Upper lobe of left lung (tissue), 6 donors: ENCODE data around the gene UNC13C. TPM values are rescaled to one million over a fixed set of nuclear protein-coding genes. Genes with fewer than 3 reads are reported as not detected.

Source experiments
- ATAC-seq, 2 donors: fragments of 200-7000 bp; cut with Tn5 transposase; one replicate each; pipeline ENCODE4 v1.9.1; 2022; ENCODE audit warnings: mild to moderate bottlenecking in 2 of 2, moderate library complexity in 2 of 2; ENCODE audit not compliant: low FRiP score in 2 of 2
- DNase-seq, 2 donors: peaks; one replicate each; pipeline ENCODE4 v3.0.0-alpha.2; 2019 to 2020
- H3K27ac ChIP-seq, 4 donors: fragments of 200-600 bp; sonication (generic); one replicate each; pipeline ENCODE4 v1.5.1; 2016 to 2019
- H3K27me3 ChIP-seq, 4 donors: fragments of 200-600 bp; sonication (generic); one replicate each; pipeline ENCODE4 v1.5.1; 2017 to 2019
- H3K36me3 ChIP-seq, 4 donors: fragments of 200-600 bp; sonication (generic); one replicate each; pipeline ENCODE4 v1.5.1; 2016 to 2019
- H3K4me1 ChIP-seq, 4 donors: fragments of 200-600 bp; sonication (generic); one replicate each; pipeline ENCODE4 v1.5.1; 2018 to 2019
- H3K4me3 ChIP-seq, 4 donors: fragments of 200-600 bp; sonication (generic); one replicate each; pipeline ENCODE4 v1.5.1; 2017 to 2019; ENCODE audit warnings: mild to moderate bottlenecking in 2 of 4, moderate library complexity in 1 of 4
- H3K9me3 ChIP-seq, 4 donors: fragments of 200-600 bp; sonication (generic); one replicate each; pipeline ENCODE4 v1.5.1; 2018 to 2019
- EP300 ChIP-seq, 4 donors: sonication (generic); formaldehyde crosslinking; IDR thresholded peaks; one replicate each; pipeline ENCODE4 v1.5.1; 2017; ENCODE audit warnings: antibody characterized with exemption in 4 of 4, control low read depth in 2 of 4
- POLR2A ChIP-seq, 4 donors: fragments of 450-650 bp; IDR thresholded peaks; one replicate each; pipeline ENCODE4 v1.5.1; 2016 to 2017; ENCODE audit warnings: antibody characterized with exemption in 4 of 4, mild to moderate bottlenecking in 2 of 4
- POLR2AphosphoS5 ChIP-seq, 2 donors: sonication (generic); formaldehyde crosslinking; IDR thresholded peaks; one replicate each; pipeline ENCODE4 v1.5.1; 2017; ENCODE audit warnings: antibody characterized with exemption in 2 of 2
- whole genome bisulfite sequencing, 2 donors: methylation state at CpG; one replicate each; pipeline ENCODE4 v1.1.5; 2017 to 2018; 5-methylcytosine and 5-hydroxymethylcytosine counted together
- total RNA-seq, 6 donors: library from RNA; depleted of rRNA in 4 of 6; stranded (reverse); fragments of >200 nt in 4 of 6; gene quantifications; one replicate each; pipeline versions ENCODE4 v1.1.0 to v1.2.1, GENCODE V29; 2016 to 2021
- TF ChIP-seq, protein P1 (sequence below), 6 experiments: fragments of 450-650 bp in 4 of 6; fragments of 200-600 bp in 2 of 6; sonication (generic) in 2 of 6; IDR thresholded peaks; one replicate each; pipeline ENCODE4 v1.5.1; 2016 to 2019; ENCODE audit warnings: antibody characterized with exemption in 6 of 6
- donor health status: DM: no; HTN: no; CAD: no; lungs with moderate emphysema.
- donor health status: DM: no; HTN: yes; CAD: no; lungs with severe emphysema.

Gene UNC13C
- total RNA-seq, 6 donors from 2014 or later = 0.07 to 1.0 (median 0.34) TPM

- Histone ChIP-seq H3K27me3 (no peaks in the 10 kb centered on the region), H3K36me3 (no peaks in the 10 kb centered on the region), H3K27ac (no peak overlapping the region), H3K4me3 (no peak overlapping the region), H3K4me1 (no peaks in the 10 kb centered on the region), H3K9me3 (no peaks in the 10 kb centered on the region)
- ATAC-seq = no peak
- TF ChIP-seq POLR2AphosphoS5 (IDR thresholded peaks at IDR 0.05) (no peak), EP300 (IDR thresholded peaks at IDR 0.05) (no peak), POLR2A (IDR thresholded peaks at IDR 0.05) (no peak)
- TF ChIP-seq, protein P1, sequence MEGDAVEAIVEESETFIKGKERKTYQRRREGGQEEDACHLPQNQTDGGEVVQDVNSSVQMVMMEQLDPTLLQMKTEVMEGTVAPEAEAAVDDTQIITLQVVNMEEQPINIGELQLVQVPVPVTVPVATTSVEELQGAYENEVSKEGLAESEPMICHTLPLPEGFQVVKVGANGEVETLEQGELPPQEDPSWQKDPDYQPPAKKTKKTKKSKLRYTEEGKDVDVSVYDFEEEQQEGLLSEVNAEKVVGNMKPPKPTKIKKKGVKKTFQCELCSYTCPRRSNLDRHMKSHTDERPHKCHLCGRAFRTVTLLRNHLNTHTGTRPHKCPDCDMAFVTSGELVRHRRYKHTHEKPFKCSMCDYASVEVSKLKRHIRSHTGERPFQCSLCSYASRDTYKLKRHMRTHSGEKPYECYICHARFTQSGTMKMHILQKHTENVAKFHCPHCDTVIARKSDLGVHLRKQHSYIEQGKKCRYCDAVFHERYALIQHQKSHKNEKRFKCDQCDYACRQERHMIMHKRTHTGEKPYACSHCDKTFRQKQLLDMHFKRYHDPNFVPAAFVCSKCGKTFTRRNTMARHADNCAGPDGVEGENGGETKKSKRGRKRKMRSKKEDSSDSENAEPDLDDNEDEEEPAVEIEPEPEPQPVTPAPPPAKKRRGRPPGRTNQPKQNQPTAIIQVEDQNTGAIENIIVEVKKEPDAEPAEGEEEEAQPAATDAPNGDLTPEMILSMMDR (IDR thresholded peaks at IDR 0.05) = no peak
- 68 to 75% methylated on average over 2 of the region's 2 CpGs for WGBS, 2 donors
- DNase-seq = no peak
Measured at GRCh38 chr15:54580643-54581042, 602.4 kb downstream of the UNC13C start.

GRCh38 chr15:54582863-54583643, 604.8 kb downstream of the UNC13C start:
- no peak for ATAC-seq
- TF ChIP-seq EP300 (IDR thresholded peaks at IDR 0.05) (no peak), POLR2AphosphoS5 (IDR thresholded peaks at IDR 0.05) (no peak), POLR2A (IDR thresholded peaks at IDR 0.05) (no peak)
- TF ChIP-seq, protein P1 (IDR thresholded peaks at IDR 0.05) = no peak
- Histone ChIP-seq H3K4me3 (no peak overlapping the region), H3K27me3 (no peaks in the 10 kb centered on the region), H3K4me1 (no peaks in the 10 kb centered on the region), H3K9me3 (no peaks in the 10 kb centered on the region), H3K27ac (no peak overlapping the region), H3K36me3 (no peaks in the 10 kb centered on the region)
- 81 to 82% methylated on average over 7 of the region's 7 CpGs for WGBS, 2 donors
- no peak for DNase-seq

- ATAC-seq = no peak
- Histone ChIP-seq H3K9me3 (no peaks in the 10 kb centered on the region), H3K4me3 (no peak overlapping the region), H3K27ac (no peak overlapping the region), H3K27me3 (no peaks in the 10 kb centered on the region), H3K36me3 (no peaks in the 10 kb centered on the region), H3K4me1 (no peaks in the 10 kb centered on the region)
- no peak for DNase-seq
- TF ChIP-seq POLR2A (IDR thresholded peaks at IDR 0.05) (no peak), EP300 (IDR thresholded peaks at IDR 0.05) (no peak), POLR2AphosphoS5 (IDR thresholded peaks at IDR 0.05) (no peak)
- TF ChIP-seq, protein P1 (IDR thresholded peaks at IDR 0.05) = no peak
- WGBS, 2 donors = 71 to 79% methylated on average over 3 of the region's 3 CpGs
Measured at GRCh38 chr15:54585063-54585462, 606.8 kb downstream of the UNC13C start.

DNA sequence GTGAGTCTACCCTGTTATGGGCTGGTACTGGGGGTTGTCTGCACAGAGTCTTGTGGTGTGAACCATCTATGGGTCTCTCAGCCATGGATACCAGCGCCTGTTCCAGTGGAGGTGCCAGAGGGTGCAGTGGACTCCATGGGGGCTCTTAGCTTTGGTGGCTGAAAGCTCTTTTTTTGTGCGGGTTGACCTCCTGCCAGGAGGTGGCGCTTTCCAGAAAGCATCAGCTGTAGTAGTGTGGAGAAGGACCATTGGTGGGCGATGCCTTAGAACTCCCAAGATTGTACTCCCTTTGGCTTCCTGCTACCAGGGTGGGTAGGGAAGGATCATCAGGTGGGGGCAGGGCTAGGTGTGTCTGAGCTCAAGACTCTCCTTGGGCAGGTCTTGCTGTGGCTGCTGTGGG, 615.9 kb downstream of the UNC13C start:
- Histone ChIP-seq H3K4me1 (no peaks in the 10 kb centered on the region), H3K36me3 (no peaks in the 10 kb centered on the region), H3K9me3 (no peaks in the 10 kb centered on the region), H3K4me3 (no peak overlapping the region), H3K27me3 (no peaks in the 10 kb centered on the region), H3K27ac (no peak overlapping the region)
- DNase-seq (no peak), ATAC-seq (no peak)
- TF ChIP-seq, protein P1 (IDR thresholded peaks at IDR 0.05) = no peak
- TF ChIP-seq POLR2A (IDR thresholded peaks at IDR 0.05) = no peak
- TF ChIP-seq POLR2AphosphoS5 (IDR thresholded peaks at IDR 0.05) = no peak
- TF ChIP-seq EP300 (IDR thresholded peaks at IDR 0.05) = no peak
- WGBS, 2 donors = 100% methylated on average over 3 to 4 of the region's 4 CpGs

- Histone ChIP-seq H3K4me3 (no peak overlapping the region), H3K36me3 (no peaks in the 10 kb centered on the region), H3K9me3 (no peaks in the 10 kb centered on the region), H3K4me1 (no peaks in the 10 kb centered on the region), H3K27me3 (no peaks in the 10 kb centered on the region), H3K27ac (no peak overlapping the region)
- no peak for TF ChIP-seq POLR2AphosphoS5 (IDR thresholded peaks at IDR 0.05)
- TF ChIP-seq, protein P1 (IDR thresholded peaks at IDR 0.05) = no peak
- no peak for TF ChIP-seq POLR2A (IDR thresholded peaks at IDR 0.05)
- TF ChIP-seq EP300 (IDR thresholded peaks at IDR 0.05) = no peak
- WGBS, 2 donors = 80 to 86% methylated on average over 3 of the region's 3 CpGs
- ATAC-seq = no peak
- DNase-seq = no peak
Measured at GRCh38 chr15:54599386-54599785, 621.1 kb downstream of the UNC13C start.
